ENCODE measurements around the gene VAMP5.
"Not testable (repeated sequence)": the region's sequence is repeated elsewhere in the genome, so short reads cannot be mapped to it uniquely, and the experiment has no call there.

VAMP5 gene

GRCh38 chr2:85607268-85608215 is 23.3 kb downstream of the VAMP5 start:
- TF ChIP-seq POLR2AphosphoS5 (IDR thresholded peaks at IDR 0.05; ENCODE audit: low read depth, low read length) = no peak
- TF ChIP-seq TAF1 (IDR thresholded peaks at IDR 0.05; ENCODE audit: borderline replicate concordance, low read depth, low read length) = no peak
- no peak for TF ChIP-seq POLR2A (IDR thresholded peaks at IDR 0.05; ENCODE audit: low read depth, low read length)
- no peak for FAIRE-seq
- no peak for DNase-seq (ENCODE audit: insufficient read length)

GRCh38 chr2:85611217-85611704 is 27.0 kb downstream of the VAMP5 start:
- DNase-seq (ENCODE audit: insufficient read length) (no peak), FAIRE-seq (no peak)
- TF ChIP-seq POLR2AphosphoS5 (IDR thresholded peaks at IDR 0.05; ENCODE audit: low read depth, low read length) (no peak), POLR2A (IDR thresholded peaks at IDR 0.05; ENCODE audit: low read depth, low read length) (no peak), TAF1 (IDR thresholded peaks at IDR 0.05; ENCODE audit: borderline replicate concordance, low read depth, low read length) (no peak)

GRCh38 chr2:85611705-85612587 is 27.7 kb downstream of the VAMP5 start, which contains the start of gene C2orf68:
Gene C2orf68, minus strand, starts transcription at chr2:85612066. Its CDS starts 82 bp downstream, at chr2:85611984.
- DNase-seq (ENCODE audit: insufficient read length) (peak; percentile 96), FAIRE-seq (peak; percentile 78)
- peak; percentile 82 for TF ChIP-seq POLR2AphosphoS5 (IDR thresholded peaks at IDR 0.05; ENCODE audit: low read depth, low read length)
- peak; percentile 84 for TF ChIP-seq POLR2A (IDR thresholded peaks at IDR 0.05; ENCODE audit: low read depth, low read length)
- TF ChIP-seq TAF1 (IDR thresholded peaks at IDR 0.05; ENCODE audit: borderline replicate concordance, low read depth, low read length) = 0 out of 2 replicates have a peak, but pooled peaks have one; percentile 52

- TF ChIP-seq TAF1 (IDR thresholded peaks at IDR 0.05; ENCODE audit: borderline replicate concordance, low read depth, low read length) (no peak), POLR2AphosphoS5 (IDR thresholded peaks at IDR 0.05; ENCODE audit: low read depth, low read length) (no peak), POLR2A (IDR thresholded peaks at IDR 0.05; ENCODE audit: low read depth, low read length) (no peak)
- DNase-seq (ENCODE audit: insufficient read length) = no peak
- no peak for FAIRE-seq
Measured at GRCh38 chr2:85613717-85614515, 29.7 kb downstream of the VAMP5 start.

DNA sequence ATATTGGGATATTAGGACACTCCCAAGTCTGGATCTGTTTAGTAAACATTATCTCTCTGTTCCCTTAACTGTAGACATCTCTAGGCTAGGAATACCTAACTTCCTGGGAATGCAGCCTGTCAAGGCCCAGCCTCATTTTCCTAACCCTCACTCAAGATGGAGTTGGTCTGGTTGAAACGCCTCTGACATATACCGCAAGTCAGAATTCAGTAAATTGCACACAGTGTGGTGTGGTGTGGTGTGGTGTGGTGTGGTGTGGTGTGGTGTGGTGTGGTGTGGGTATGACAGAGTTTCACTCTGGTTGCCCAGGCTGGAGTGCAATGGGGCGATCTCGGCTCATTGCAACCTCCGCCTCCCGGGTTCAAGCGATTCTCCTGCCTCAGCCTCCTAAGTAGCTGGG is 30.5 kb downstream of the VAMP5 start:
- not testable (repeated sequence) for DNase-seq (ENCODE audit: insufficient read length); FAIRE-seq

- TF ChIP-seq POLR2A (IDR thresholded peaks at IDR 0.05; ENCODE audit: low read depth, low read length) (no peak), TAF1 (IDR thresholded peaks at IDR 0.05; ENCODE audit: borderline replicate concordance, low read depth, low read length) (no peak), POLR2AphosphoS5 (IDR thresholded peaks at IDR 0.05; ENCODE audit: low read depth, low read length) (no peak)
- DNase-seq (ENCODE audit: insufficient read length) (no peak), FAIRE-seq (no peak)
Measured at GRCh38 chr2:85615413-85615728, 31.1 kb downstream of the VAMP5 start.

GRCh38 chr2:85617723-85618122 is 33.5 kb downstream of the VAMP5 start:
- not testable (repeated sequence) for DNase-seq (ENCODE audit: insufficient read length); FAIRE-seq

GRCh38 chr2:85619617-85620016 is 35.4 kb downstream of the VAMP5 start:
- TF ChIP-seq POLR2A (IDR thresholded peaks at IDR 0.05; ENCODE audit: low read depth, low read length) = no peak
- no peak for TF ChIP-seq TAF1 (IDR thresholded peaks at IDR 0.05; ENCODE audit: borderline replicate concordance, low read depth, low read length)
- no peak for TF ChIP-seq POLR2AphosphoS5 (IDR thresholded peaks at IDR 0.05; ENCODE audit: low read depth, low read length)
- DNase-seq (ENCODE audit: insufficient read length) (no peak), FAIRE-seq (no peak)

DNA sequence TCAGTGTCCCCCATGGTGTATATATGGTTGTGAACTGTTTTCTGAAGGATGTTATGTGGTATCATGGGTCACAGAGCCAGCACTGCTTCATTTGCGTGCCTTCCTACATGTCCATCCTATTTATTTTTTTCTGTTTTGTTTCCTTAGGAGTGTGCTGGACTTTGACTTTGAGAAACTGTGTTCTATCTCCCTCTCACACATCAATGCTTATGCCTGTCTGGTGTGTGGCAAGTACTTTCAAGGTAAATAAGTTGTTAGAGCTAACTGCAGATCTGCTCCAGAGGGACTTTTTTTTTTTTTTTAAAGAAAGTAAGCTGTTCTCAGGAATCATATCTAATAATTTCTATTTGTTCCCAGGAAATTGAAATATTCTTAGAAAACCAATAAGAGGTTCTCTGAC is 37.1 kb downstream of the VAMP5 start:
- TF ChIP-seq POLR2AphosphoS5 (IDR thresholded peaks at IDR 0.05; ENCODE audit: low read depth, low read length) (no peak), TAF1 (IDR thresholded peaks at IDR 0.05; ENCODE audit: borderline replicate concordance, low read depth, low read length) (no peak), POLR2A (IDR thresholded peaks at IDR 0.05; ENCODE audit: low read depth, low read length) (no peak)
- FAIRE-seq (no peak), DNase-seq (ENCODE audit: insufficient read length) (no peak)

DNA sequence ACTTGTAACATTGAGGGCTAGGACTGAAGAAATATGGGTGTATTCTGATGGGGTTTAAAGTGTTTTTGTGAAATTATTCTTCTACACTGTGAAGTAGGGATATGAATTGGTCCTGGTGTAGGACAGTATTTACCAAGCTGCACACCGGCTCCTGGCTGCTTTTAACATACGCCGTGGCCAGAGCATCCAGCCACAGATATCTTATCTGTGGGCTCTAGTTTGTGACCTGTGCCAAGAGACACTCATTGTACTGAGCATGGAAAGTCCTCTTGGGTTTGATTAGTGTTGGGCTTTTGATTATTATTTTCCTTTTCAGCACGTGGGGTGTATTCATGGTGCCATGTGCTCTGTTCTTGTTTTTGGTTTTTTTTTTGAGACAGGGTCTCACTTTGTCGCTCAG is 39.8 kb downstream of the VAMP5 start:
- TF ChIP-seq TAF1 (IDR thresholded peaks at IDR 0.05; ENCODE audit: borderline replicate concordance, low read depth, low read length) (no peak), POLR2AphosphoS5 (IDR thresholded peaks at IDR 0.05; ENCODE audit: low read depth, low read length) (no peak), POLR2A (IDR thresholded peaks at IDR 0.05; ENCODE audit: low read depth, low read length) (no peak)
- DNase-seq (ENCODE audit: insufficient read length) (no peak), FAIRE-seq (no peak)

DNA sequence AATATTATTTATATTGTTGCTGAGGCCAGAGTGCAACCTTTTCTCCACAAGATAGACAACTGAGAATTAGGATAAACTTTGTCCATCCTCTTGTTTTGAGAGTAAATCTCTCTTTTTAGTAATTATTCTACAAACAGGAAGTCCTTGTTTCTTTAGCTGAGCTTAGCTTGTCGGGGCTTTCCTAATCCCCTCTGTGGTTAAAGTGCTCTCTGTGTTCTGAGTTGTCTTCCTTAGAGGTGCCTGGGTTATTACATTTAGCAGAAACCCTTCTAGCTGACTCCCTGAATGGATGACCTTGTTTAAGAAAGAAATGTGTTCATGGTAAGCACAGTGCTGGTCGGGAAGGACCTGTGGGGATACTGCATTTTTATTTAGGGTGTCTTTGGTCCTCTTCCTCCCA is 44.4 kb downstream of the VAMP5 start:
- FAIRE-seq (no peak), DNase-seq (ENCODE audit: insufficient read length) (no peak)
- TF ChIP-seq POLR2A (IDR thresholded peaks at IDR 0.05; ENCODE audit: low read depth, low read length) = no peak
- no peak for TF ChIP-seq TAF1 (IDR thresholded peaks at IDR 0.05; ENCODE audit: borderline replicate concordance, low read depth, low read length)
- TF ChIP-seq POLR2AphosphoS5 (IDR thresholded peaks at IDR 0.05; ENCODE audit: low read depth, low read length) = no peak

Data from GM12892 (cell line).